ENCODE data around the gene OSGEP.
A peak's percentile ranks its signal among the peaks of the same experiment; 100 is the strongest.
"Not testable (repeated sequence)": the region's sequence is repeated elsewhere in the genome, so short reads cannot be mapped to it uniquely, and the experiment has no call there.

Gene OSGEP

GRCh38 chr14:20469890-20470602, 15.4 kb upstream of the OSGEP start:
- peak in 1 of 2 donors; percentile 14 for DNase-seq (ENCODE audit: low read depth in 2 of 2, low spot score in 1 of 2)

GRCh38 chr14:20469242-20469889, 14.8 kb upstream of the OSGEP start, which contains the start of gene PNP:
PNP (plus strand) TSS chr14:20469406; CDS start chr14:20469525, 119 bp downstream.
- peak; percentile 66 to 76 for DNase-seq (ENCODE audit: low read depth in 2 of 2, low spot score in 1 of 2)

GRCh38 chr14:20468764-20469241, 14.2 kb upstream of the OSGEP start:
- no peak for DNase-seq (ENCODE audit: low read depth in 2 of 2, low spot score in 1 of 2)

- DNase-seq (ENCODE audit: low read depth in 2 of 2, low spot score in 1 of 2), result peak; percentile 96 to 97
Observed at GRCh38 chr14:20461225-20462141, 6.9 kb upstream of the OSGEP start, which contains the start of gene PIP4P1. PIP4P1 (minus strand) TSS chr14:20461434; CDS start chr14:20461325, 109 bp downstream.

- DNase-seq (ENCODE audit: low read depth in 2 of 2, low spot score in 1 of 2), result peak in 1 of 2 donors; percentile 22
Observed at GRCh38 chr14:20460458-20461224, 6.0 kb upstream of the OSGEP start.

GRCh38 chr14:20458031-20458789, 3.6 kb upstream of the OSGEP start:
- no peak for DNase-seq (ENCODE audit: low read depth in 2 of 2, low spot score in 1 of 2)

DNA sequence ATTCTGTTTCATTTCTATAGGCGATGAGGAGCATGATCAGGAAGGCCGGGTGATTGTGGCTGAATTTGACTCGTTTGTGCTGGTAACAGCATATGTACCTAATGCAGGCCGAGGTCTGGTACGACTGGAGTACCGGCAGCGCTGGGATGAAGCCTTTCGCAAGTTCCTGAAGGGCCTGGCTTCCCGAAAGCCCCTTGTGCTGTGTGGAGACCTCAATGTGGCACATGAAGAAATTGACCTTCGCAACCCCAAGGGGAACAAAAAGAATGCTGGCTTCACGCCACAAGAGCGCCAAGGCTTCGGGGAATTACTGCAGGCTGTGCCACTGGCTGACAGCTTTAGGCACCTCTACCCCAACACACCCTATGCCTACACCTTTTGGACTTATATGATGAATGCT, 2.4 kb upstream of the OSGEP start:
- no peak for DNase-seq (ENCODE audit: low read depth in 2 of 2, low spot score in 1 of 2)

GRCh38 chr14:20455355-20456300, 1.0 kb upstream of the OSGEP start:
- no peak for DNase-seq (ENCODE audit: low read depth in 2 of 2, low spot score in 1 of 2)

DNA sequence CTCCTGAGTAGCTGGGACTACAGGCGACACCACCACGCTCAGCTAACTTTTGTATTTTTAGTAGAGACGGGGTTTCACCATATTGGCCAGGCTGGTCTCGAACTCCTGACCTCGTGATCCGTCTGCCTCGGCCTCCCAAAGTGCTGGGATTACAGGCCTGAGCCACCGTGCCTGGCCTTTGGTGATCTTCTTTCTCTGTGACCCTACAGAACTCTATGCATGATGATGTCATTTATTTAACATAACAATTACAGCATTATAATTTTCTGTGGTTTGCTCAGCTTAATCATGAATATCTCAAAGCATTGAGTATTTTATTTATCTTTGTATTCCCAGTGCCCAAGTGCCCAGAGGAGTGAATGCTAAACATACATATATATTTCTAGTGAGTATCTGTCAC, 1.8 kb downstream of the OSGEP start:
- DNase-seq (ENCODE audit: low read depth in 2 of 2, low spot score in 1 of 2), result not testable (repeated sequence)

DNA sequence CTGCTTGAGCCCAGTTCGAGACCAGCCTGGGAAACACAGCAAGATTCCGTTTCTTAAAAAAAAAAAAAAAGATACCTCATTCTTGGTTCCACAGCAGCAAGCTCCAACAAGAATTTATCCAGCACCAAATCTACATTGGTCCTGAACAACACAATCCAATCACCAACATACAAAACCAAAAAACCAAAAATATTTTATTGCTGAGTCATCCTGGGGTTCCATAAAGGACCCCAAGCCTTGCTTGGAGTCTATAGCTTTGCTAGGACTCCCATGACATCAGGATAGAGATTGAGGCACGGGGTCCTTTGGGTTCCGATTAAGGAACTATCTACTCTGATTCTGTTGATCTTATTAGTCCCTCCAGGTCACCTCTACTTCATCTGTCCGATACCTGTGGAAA, 7.7 kb downstream of the OSGEP start:
- no peak for DNase-seq (ENCODE audit: low read depth in 2 of 2, low spot score in 1 of 2)

DNA sequence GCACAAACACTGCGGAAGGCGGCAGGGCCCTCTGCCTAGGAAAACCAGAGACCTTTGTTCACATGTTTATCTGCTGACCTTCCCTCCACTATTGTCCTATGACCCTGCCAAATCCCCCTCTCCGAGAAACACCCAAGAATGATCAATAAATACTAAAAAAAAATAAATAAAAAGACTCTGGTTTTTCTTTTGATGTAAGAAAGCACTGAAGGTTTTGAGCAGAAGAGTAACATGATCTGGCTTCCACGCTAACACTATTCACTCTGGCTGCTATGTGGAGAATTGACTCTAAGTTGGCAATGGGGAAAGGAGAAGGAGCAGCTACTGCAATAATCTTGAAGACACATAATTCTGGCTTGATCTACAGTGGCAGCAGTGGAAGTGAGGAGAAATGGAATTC, 11.0 kb downstream of the OSGEP start:
- not testable (repeated sequence) for DNase-seq (ENCODE audit: low read depth in 2 of 2, low spot score in 1 of 2)

DNA sequence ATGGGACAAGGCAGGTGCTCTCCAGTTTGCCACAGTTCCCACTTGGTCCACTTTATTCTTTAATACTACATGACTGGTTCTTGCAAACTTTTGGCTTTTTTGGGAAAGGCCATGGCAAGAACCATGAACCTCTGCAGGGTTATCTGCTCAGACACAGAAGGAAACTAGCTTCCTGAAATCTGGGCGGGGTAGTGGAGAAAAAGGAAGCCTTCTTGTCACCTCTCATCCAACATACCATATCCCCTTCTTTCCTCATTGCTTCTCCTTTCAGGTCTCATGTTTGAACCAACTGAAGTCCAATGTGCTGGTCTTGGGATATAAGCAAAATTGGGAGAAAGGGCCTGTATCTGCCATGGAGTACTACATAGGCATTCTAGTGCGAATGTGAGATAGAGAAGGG, 13.2 kb downstream of the OSGEP start:
- DNase-seq (ENCODE audit: low read depth in 2 of 2, low spot score in 1 of 2), result no peak

DNA sequence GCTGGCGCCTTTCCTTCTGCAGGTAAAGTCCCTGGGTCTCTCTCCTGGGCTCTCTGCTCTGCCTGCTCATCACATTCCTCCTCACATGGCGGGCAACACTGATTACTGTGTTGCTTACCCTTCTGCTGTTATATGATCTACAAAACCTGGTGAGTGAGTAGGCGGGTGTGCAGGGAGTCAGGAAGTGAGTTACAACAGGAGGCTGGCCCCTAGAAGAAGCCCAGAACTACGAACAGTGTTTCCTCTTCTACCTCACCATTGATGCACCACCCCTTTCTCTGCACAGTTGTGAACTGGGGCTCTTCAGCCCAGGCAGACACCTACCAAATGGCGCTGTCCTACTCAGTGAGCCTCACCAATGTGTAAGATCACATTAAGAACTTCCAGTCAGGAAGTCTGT, 13.7 kb downstream of the OSGEP start:
- DNase-seq (ENCODE audit: low read depth in 2 of 2, low spot score in 1 of 2), result peak in 1 of 2 donors; percentile 2

GRCh38 chr14:20440465-20440864, 14.1 kb downstream of the OSGEP start:
- DNase-seq (ENCODE audit: low read depth in 2 of 2, low spot score in 1 of 2), result no peak

GRCh38 chr14:20438664-20439063, 15.9 kb downstream of the OSGEP start:
- no peak for DNase-seq (ENCODE audit: low read depth in 2 of 2, low spot score in 1 of 2)

- no peak for DNase-seq (ENCODE audit: low read depth in 2 of 2, low spot score in 1 of 2)
Observed at GRCh38 chr14:20436363-20436755, 18.3 kb downstream of the OSGEP start.

- no peak for DNase-seq (ENCODE audit: low read depth in 2 of 2, low spot score in 1 of 2)
Observed at GRCh38 chr14:20435582-20436362, 18.8 kb downstream of the OSGEP start, which contains the start of gene KLHL33. KLHL33 (minus strand) TSS chr14:20436166; CDS start chr14:20435811, 355 bp downstream.
